Stimulated activated CD8-positive, alpha-beta memory T cell treated with anti-CD3 and anti-CD28 coated beads, Interleukin-7, amount 100 ng/mL, for 1 hour (primary cell): ENCODE results near the gene DNAL1.
"Not testable (repeated sequence)": the region's sequence is repeated elsewhere in the genome, so short reads cannot be mapped to it uniquely, and the experiment has no call there.

Experiments
- DNase-seq, 2 donors: peaks; one replicate each; pipeline ENCODE4 v3.0.0-alpha.2; 2020; ENCODE audit warnings: low read depth in 2 of 2

Gene DNAL1

DNA sequence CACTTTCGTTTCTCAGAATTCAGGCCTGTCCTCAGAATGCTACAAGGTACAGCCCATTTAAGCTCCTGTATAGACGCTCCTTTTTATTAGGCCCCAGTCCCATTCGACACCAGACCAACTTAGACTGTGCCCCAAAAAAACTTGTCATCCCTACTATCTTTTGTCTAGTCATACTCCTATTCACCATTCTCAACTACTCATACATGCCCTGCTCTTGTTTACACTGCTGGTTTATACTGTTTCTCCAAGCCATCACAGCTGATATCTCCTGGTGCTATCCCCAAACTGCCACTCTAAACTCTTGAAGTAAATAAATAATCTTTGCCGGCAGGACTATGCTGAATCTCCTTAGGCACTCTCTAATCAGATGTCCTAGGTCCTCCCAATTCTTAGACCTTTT lies 63.3 kb downstream of the DNAL1 start:
- DNase-seq: not testable (repeated sequence)

DNA sequence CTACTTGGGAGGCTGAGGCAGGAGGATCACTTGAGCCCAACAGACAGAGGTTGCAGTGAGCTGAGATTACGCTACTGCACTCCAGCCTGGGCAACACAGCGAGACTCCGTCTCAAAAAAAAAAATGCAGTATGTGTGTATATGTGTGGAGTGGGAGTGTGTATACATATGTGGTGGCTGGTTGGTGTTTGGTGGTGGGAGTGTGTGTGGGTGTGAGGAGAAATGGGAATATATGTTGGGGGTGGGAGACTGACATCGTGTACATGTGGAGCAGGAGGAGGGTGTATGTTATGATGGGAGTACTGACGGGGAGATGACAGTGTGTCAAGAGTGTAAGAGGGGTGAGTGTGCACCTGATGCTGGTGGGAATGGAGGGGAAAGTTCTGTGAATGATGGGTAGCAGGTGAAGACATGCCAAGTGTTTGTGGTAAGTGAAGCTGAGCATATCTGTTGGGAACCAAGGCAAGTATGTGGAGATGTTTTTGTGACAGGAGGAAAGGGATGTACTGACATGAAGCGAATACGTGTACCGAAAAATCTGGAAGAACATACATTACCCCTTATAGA lies 65.2 kb downstream of the DNAL1 start:
- no peak for DNase-seq

DNA sequence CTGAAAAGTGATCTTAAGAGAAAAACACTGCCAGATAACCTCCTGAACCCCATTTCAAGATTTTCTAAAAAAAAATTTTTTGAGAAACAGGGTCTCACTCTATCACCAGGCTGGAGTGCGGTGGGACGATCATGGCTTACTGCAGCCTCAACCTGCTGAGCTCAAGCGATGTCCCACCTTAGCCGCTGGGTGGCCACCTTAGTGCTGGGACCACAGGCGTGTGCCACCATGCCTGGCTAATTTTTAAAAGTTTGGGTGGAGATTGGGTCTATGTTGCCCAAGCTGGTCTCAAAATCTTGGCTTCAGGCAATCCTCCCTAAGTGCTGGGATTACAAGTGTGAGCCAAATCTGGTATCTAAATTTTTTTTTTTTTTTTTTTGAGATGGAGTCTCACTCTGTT lies 66.0 kb downstream of the DNAL1 start:
- no peak for DNase-seq

DNA sequence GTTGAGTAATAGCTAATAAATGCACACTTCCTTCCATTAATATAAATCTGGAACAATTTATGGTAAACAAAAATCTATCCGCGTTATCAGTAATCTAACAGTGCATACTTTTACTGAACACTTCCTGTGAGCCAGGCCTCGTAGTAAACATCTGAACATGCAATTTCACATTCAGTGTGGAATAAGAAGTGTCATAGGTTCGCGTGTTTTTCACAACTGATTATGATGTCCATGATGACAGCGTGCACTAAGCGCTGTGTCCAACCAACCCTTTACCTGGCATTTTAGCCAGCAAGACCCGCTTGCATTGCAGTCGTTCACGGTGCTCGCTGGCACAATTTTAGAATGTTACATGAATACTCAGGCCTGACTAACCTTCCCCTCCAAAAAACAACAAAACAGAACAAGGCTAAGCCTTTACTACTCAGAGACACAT lies 67.3 kb downstream of the DNAL1 start:
- DNase-seq: no peak

DNA sequence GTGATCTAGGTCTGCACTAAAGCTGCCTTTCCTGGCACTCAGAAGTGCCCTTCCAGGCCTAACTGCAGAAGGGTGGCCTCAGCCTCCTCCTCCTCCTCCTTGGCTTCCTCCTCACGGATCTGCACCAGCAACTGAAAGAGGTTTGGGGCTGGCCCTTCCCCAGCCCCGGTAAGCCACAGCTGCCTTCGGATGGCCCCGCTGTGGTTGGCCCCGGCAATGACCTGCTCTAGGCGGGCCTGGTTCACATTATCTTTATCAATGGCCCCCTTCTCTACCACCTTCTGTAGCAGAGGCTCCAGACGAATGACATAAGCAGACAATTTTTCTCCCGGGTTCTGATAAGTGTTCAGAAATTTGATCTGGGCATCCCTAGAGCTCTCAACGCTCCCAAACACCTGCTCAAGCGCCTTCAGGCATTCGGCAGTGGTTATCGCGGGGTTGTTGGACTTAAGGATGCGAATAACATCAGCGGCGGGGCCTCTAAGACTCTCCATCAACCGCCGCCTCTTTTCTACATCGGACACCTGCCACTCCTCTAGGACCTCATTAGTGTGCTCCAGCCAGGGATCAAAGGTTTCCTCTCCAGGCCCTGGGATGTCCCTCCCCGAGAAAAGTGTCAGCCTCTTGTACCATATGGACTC lies 67.9 kb downstream of the DNAL1 start:
- no peak for DNase-seq

DNA sequence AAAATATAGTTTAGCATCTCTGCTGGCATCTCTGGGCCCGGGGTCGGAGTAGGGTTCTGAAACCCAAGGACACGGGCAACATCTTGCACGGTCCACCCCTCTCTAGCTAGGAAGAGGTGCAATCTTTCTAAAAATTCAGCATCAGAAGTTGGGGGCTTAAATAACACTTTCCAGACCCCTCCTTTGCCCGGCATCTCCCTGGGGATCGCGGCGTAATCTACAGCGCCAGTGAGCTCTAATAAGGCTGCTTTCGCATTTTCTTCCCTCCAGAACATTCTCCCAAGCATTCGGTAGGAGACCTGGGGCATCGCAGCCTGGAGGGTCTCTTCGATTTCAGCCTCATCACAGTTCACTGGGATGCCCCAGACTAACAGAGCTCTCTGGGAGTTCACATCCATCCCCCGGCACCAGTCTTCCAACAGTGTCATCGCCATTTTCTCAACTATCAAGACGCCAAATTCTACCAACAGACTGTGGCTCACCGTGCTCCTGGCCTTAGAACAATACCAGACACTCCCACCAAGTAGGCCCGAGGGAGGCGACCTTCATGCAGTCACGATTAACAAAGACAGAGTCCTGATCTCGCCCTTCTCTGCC lies 68.5 kb downstream of the DNAL1 start:
- DNase-seq: no peak

DNA sequence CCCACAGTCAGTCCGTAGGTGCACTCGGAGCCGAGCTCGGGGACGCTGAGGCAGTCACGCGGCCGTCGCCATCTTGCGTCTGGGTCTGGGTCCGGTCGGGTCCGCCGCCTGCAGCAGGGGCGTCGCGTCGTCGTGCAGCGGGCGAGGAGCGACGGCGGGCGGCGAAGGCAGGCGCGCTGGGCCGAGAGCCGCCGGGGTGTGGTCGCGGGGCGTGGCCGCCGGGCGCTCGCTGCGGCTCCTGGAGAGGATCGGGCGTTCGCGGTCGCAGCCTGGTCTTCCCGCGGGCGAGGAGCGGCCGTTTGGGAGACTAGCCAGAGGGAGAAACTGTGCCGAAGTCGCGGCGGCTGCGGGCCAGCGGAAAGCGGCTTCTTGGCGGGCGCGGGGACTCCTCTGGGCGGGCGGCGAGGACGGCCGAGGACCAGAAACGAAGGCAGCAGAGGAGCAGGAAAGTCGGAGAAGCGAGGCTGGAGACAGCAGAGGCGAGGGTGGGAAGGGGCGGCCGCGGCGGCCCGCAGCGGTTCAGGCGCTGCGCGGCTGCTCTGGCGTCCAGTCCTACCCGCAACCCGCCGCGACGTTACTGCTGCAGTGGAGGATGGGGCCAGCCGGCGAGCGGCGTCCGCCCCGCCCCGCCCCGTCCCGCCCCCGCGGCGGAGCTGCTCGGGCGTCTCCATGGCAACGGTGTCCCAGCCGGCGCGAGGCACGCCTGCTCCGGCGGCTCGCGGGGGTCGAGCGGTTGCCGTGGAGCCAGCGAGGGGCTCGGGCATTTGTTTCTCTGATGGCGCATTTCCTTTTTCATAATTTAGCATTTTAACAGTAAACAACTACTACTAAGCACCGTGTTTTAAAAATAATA lies 69.2 kb downstream of the DNAL1 start, which contains the start of gene PNMA1:
TSS of gene PNMA1 (minus strand) at position 582 of the 853 bp plus-strand sequence. CDS start 745 bp downstream, outside the sequence.
- peak; percentile 74 to 75 for DNase-seq

DNA sequence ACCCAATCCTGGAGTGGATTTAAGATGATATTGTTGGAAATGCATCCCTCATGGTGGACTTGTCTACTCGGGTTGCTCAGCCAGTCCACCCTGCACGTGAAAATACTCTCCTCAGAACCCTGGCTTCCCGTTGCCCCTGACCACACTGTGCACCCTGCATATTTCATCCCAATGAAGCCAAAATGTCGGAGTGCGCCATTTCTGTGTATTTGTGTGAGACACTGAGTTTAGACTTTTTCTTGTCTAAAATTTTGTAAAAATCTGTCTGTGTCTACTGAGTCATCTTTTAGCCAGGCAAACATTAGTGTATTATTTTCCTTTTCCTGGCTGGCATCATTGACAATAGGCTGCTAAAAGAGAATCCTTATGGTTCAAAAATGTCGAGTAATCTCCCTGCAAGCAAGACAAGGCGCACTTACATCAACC lies 69.9 kb downstream of the DNAL1 start:
- no peak for DNase-seq

DNA sequence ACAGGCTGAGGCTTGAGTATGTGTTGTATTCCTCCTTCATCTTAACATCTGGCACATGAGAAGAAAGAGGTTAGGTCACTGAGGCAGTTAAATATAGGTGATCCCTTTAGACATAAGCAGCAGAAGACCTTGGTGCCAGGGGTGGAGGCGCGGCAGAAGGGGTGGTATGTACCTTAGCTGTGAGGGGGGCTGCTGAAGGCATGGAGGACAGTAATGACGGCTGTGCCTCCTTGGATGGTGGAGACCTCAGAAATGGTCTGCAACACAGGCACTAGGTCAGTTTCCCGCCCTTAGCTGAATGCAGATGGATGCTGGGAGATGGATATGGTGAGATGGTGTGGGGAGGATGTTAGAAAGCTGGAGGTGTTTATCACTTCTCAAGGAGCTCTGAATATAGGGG lies 70.9 kb downstream of the DNAL1 start:
- DNase-seq: no peak

DNA sequence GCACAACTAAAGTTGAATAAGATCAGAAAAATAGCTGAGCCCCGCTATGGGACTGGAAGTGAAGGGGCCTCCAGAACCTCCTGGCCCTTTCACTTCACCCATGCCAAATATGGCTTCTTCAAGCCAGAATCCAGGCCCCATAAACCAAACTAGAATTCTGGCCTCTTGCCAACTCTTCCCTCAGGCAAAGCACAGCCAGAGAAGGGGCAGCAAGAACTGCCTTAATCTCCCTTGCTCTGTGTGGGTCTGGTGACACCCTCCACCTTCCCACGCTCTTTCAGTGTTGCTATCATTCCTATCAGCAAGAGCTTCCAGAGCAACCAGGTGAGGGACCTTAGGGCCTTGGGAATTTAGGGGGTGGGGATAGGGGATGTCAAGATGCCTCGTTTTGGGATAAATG lies 72.5 kb downstream of the DNAL1 start:
- DNase-seq: no peak

DNA sequence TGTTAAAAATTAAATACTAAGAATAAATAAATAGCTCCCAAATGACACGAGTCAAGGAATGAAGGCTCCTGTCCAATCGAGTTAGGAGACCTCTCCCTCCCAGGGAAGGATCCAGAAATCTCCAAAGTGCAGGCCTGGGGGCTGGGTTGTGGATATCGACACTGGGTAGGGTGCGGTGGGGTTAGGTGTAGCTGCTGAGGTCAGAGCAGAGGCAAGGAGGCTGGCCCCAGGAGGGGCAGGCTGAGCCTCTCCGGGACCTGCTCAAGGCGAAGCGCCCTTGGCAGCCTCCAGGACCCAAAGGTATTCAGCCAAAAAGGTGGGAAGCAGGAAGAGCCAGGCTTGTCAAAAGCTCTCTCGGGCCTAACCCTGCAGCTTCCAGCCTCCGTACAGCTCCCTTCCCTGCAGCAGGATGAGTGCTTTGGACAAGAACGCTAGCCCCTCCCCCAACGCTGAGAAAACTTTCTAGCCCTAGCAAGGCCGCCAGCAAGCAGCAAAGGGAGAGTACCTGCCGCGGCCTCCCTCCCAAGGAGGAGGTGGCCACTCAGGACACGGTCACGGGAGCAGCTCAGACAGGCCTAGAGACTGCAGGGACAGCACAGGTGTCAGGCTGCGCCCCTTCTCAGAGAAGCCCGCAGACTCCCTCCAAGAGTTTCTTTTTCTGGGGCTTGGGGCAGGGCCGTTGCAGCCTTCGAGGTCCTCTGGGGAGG lies 73.1 kb downstream of the DNAL1 start:
- DNase-seq: no peak

DNA sequence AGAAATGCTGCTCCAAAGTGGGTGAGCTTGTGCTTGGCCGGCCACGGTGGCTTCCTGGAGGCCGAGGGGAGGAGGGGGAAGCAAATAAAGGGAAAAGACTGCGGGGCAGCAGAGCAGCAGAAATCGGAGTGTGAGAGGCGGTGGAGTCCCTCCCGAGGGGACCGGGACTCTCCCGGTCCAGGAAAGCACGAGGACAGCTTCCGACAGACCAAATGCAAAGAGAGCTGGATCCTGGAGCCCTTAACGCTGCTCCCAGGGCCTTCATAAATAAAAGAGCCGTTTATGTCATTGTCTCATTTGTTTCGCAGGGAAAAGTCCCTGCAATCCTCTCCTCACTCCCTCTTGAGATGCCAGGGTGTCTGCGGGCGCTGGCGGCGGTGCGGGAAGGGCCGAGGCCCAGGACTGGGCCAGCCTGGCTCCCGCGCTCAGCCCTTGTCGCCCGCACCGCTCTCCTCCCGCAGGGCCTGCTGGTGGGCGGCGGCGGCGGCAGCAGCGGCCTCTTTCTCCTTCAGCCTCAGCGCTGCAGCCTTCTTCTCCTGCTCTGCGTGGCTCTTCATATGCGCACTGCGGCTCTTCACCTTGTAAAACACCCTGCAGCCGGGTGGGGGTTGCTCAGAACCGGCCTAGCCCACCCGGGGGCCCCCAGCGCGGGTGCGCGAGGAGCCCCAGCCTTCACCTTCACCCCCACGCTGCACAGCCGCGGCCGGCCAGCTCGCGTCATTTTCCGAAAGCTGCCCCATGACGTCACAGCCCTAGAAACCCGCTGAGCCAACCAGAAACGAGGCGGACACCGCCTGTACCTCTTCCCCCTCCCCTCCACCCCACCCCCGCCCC lies 73.8 kb downstream of the DNAL1 start:
- DNase-seq: no peak

DNA sequence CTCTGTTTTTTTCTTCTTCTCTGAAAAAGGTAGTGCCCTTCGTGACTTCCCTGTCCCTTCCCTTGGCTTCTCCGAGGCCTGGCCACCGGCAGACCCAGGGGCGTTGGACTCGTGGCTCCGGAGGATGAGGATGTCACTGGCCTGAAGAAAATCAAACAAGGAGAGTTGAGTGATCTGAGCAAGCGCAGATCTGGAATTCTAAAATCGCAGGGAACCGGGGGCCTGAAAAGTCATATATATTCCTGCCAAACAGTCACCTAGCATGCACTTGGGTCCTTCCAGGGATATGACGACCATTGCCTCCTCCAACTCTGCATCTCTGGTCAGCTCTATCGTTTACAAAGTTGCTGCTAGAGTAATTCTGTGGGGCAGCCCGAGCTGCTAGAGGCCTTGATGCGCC lies 74.6 kb downstream of the DNAL1 start:
- DNase-seq: no peak

DNA sequence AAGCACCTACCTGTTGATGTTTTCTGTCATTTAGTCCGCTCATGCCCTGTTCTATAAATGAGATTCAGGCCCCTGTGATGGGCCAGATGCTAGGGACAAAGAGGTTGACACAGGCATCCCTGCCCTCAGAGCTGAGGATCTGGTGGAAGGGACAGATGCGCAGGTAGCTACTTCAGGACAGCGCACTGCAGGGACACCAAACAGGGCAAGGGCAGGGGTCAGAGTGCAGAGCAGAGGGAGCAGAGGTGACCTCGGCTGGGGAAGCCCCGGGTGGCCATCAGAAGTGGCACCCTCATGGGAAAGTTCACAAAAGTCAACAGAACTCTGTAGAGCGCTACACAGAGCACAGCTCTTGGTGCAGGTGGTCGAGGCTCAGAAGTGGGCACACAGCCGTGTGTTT lies 75.0 kb downstream of the DNAL1 start:
- DNase-seq: no peak

DNA sequence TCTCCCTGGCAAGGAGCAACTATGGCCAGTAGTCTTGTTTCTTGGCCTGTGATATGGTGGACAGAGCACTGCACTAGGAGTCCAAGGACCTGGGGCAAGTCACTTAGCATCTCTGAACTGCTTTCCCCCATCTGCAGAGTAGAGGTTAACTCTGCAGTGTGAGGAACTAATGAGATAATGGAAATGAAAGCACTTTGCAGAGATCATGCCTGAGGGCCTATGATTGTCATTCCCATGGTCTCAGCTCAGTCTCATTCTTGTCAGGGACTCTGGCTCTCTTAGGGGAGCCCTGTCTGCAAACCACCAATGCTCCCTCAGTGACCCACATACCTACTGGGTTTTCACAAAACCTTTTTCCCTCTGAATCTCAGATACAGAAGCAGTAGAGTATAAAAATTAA lies 75.8 kb downstream of the DNAL1 start:
- no peak for DNase-seq

DNA sequence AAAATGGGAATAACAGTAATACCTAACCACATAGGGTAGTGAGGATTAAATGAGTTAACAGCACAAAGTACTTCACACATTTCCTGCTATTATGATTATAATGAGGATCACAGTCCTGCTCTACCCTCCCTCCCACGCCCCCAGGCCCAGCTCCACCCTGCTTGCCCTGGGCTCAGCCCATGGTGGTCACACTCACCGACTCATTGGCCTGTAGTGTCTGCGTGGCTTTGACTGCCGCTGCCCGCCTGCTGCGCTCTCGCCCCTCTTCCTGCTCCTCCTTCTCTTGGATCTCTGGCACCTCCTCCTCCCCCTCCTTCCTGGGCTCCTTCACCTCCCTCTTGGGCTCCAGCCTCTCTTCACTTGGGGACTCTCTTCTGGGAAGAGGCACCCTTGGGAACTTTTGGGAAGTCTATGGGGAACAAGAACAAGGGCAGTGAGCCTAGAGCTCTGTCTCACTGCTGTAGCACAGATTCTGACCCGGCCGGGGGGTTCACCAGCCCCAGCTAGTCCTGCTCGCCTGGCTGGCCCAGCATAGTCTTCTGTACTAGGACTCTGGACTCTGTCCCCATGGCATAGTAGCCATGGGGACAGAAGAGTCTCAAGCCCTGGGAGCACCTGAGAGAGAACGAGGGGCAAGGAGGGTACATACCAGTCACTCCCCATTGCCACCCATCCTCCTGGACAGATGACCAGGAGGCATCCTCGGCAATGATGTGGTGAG lies 76.5 kb downstream of the DNAL1 start:
- no peak for DNase-seq

DNA sequence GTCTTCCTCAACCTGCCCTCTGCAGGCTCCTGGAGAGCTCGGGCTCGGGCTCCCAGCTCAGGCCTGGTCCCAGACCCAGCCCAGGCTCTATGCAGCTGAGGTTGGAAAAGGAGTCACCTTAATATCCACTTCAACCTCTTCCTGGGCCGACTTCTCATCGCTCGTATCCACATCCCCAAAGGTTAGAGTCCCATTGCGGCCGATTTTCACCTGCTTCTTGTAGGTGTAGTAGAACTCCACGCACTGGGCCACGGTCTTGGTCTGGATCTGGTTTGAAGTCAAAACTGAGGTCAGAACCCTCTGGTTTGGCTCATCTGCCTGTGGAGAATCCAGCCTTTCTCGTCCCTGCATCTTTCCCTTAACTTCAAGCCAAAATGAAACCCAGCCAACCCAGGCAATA lies 77.8 kb downstream of the DNAL1 start:
- DNase-seq: no peak

DNA sequence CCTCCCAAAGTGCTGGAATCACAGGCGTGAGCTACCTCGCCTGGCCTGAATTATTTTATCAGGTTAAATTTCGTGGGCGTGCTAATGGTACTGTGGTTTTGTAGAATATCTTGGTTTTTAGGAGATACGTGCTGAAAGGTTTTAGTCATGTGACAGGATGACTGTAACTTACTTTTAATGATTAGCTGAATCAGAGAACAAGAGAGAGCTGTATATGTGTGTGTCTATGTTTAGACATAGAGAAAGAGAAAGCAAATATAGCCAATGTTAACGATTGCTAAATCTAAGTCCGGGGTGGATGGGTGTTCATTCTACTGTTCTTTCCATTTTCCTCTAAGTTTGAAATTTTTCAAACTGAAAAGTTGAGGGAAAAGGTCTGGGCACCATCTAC lies 78.6 kb downstream of the DNAL1 start:
- no peak for DNase-seq

DNA sequence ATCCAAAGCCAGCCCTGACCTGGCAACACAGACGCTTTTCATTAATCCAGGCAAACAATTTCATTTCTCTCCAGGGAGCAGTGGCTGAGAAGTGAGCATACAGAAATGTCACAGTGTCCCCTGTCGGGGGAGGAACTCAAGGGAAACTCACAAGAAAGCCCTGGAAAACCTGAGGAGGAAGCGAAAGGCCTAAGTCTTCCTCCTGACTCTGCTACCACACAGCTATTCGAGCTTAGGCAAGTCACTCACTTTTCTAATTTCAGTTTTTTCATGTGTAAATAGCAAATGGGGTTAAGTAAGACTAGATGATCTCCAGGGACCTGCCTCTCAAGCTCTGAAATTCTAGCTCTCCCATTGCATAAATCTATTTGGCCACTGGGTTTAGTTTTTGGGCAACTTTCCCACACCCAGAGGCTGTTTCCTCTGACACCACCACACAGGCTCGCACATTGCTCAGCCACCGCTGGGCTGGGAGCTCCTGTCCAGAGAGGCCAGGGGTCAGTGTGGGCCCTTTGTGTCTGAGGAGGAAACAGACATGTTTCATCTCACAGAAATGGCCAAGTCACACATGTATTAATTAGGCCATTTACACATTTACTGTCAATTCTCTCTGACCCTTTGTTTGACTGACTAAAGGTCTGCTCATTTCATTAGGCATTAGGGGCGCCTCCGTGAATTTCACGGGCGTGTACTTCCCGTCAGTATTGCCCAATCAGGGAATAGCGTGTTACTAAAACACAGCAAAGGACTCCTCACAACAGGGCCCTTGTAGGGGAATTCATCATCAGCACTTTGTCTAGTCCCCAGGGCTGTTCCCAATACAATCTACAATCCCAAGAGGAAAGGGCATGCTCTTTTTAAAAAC lies 79.2 kb downstream of the DNAL1 start:
- DNase-seq: no peak
